HS-27A (cell line): ENCODE measurements around the gene OBSCN.
"Not testable (repeated sequence)": the region's sequence is repeated elsewhere in the genome, so short reads cannot be mapped to it uniquely, and the experiment has no call there.

Experiments
- DNase-seq: peaks from one replicate; pipeline ENCODE4 v3.0.0-alpha.2; 2012; ENCODE audit warnings: low read depth, missing footprints

The OBSCN gene

DNA sequence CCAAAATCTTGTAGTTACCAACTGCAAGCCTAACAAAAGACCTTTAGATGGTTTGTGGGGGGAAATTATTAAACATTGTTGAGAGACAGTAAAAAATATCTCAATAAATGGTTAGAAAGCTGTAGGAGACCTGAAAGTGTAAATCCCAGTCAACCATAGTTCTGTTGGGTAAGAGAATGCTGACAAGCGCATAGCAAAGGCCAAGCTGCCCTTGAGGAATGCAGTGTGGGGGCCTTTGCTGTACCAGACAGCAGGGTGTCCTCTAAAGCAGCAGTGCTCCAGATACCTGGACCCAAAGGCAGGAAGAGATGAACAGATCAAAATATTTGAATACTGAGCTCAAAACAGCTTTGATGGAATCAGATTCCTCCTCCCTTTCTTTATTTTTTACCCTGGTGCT lies 54.6 kb downstream of the OBSCN start:
- DNase-seq: no peak

DNA sequence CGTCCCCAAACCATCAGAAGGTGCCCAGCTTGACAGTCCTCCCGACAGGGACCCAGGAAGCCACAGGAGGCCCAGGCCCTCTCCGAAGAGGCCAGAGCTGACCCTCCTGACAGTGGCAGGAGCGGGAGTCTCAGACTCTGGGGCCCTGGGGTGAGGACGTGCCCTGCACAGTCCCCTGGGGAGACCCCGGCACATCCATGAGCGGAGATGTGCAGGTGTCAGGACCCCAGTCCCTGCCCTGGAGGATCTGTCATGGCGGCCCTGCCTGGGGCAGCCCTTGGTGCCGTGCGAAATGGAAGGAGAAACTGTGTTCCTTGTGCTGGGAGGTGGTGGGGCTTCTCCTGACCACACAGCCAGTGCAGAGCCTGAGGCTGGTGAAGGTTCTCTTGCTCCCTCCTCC lies 55.8 kb downstream of the OBSCN start:
- DNase-seq: no peak

GRCh38 chr1:228264090-228264829 lies 56.4 kb downstream of the OBSCN start:
- DNase-seq: no peak

- DNase-seq: no peak
Observed at GRCh38 chr1:228265167-228265566, 57.3 kb downstream of the OBSCN start.

DNA sequence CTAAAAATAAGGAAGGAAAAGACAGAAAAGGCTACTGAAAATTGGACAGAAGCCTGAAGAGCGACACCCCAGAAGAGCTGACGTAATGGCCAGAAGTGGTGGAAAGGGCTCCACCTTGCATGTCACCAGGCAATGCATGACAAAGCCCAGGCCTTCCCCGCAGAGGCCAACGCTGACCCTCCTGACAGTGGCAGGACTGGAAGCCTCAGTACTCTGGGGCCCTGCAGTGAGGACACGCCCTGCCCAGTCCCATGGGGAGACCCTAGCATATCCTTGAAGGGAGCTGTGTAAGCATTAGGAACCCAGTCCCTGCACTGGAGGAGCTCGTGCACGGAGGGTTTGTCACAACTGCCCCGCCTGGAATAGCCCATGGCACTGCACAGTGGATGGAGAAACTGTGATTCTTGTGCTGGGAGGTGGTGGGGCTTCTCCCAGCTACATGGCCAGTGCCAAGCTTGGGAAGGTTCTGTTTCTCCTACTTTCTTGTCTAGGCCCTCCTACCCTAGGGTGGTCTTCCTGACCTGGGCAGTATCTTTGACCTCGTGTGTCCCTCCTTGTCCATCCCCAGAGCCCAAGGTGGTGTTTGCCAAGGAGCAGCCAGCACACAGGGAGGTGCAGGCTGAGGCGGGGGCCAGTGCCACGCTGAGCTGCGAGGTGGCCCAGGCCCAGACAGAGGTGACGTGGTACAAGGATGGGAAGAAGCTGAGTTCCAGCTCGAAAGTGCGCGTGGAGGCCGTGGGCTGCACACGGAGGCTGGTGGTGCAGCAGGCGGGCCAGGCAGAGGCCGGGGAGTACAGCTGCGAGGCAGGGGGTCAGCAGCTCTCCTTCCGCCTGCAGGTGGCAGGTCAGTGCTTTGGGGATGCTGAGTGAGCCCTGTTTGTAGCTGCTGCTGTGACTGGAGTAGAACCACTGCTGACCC lies 60.4 kb downstream of the OBSCN start:
- no peak for DNase-seq

GRCh38 chr1:228268881-228269265 lies 61.0 kb downstream of the OBSCN start:
- DNase-seq: no peak

DNA sequence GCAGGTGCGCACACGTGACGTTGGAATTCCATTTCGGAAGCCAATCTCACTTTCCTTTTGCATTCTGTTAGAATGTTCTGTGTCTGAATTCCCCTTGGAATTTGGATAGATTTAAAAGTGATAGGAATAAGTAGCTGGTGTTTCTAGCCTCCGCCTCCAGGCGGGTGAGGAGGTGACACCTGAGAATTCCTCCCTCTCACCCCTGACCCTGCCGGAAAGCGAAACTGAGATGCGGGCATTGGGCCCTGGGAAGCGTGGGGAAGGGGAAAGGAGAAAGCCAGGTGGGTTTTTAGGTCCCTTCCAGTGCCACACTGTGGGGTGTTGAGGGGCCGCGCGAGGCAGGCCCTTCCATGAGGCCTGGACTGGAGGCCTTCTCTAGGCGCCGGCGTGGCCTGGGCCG lies 61.6 kb downstream of the OBSCN start:
- not testable (repeated sequence) for DNase-seq

GRCh38 chr1:228270032-228270431 lies 62.2 kb downstream of the OBSCN start:
- DNase-seq: no peak

GRCh38 chr1:228271701-228272251 lies 63.9 kb downstream of the OBSCN start:
- no peak for DNase-seq

GRCh38 chr1:228272331-228272791 lies 64.5 kb downstream of the OBSCN start:
- no peak for DNase-seq

- no peak for DNase-seq
Observed at GRCh38 chr1:228272831-228273571, 65.2 kb downstream of the OBSCN start.

DNA sequence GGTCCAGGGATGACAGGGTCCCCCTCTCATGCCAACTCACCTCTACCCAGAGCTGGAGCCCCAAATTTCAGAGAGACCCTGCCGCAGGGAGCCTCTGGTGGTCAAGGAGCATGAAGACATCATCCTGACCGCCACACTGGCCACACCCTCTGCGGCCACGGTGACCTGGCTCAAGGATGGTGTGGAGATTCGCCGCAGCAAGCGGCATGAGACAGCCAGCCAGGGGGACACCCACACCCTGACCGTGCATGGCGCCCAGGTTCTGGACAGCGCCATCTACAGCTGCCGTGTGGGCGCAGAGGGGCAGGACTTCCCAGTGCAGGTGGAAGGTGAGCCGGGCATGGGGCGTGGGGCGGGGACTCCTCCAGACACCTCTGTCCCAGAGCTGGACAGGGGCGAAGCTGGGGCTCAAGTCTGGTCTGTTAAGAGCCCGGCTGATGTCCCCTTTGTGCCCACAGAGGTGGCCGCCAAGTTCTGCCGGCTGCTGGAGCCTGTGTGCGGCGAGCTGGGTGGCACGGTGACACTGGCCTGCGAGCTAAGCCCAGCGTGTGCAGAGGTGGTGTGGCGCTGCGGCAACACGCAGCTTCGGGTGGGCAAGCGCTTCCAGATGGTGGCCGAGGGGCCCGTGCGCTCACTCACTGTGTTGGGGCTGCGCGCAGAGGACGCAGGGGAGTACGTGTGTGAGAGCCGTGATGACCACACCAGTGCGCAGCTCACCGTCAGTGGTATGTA lies 66.0 kb downstream of the OBSCN start:
- DNase-seq: no peak

GRCh38 chr1:228274452-228275178 lies 66.8 kb downstream of the OBSCN start:
- no peak for DNase-seq

DNA sequence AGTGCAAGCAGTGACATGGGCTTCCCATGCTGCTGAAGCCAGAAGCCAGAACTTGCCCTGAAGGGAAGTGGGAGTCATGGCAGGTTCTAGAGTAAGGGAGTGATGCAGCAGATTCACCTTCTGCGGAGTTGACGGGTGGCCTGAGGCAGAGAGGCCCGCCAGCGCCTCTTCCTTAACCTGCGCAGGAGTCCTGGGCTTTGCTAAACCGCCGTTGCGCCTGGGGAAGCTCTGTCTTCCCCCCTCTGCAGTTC lies 67.3 kb downstream of the OBSCN start:
- DNase-seq: no peak

DNA sequence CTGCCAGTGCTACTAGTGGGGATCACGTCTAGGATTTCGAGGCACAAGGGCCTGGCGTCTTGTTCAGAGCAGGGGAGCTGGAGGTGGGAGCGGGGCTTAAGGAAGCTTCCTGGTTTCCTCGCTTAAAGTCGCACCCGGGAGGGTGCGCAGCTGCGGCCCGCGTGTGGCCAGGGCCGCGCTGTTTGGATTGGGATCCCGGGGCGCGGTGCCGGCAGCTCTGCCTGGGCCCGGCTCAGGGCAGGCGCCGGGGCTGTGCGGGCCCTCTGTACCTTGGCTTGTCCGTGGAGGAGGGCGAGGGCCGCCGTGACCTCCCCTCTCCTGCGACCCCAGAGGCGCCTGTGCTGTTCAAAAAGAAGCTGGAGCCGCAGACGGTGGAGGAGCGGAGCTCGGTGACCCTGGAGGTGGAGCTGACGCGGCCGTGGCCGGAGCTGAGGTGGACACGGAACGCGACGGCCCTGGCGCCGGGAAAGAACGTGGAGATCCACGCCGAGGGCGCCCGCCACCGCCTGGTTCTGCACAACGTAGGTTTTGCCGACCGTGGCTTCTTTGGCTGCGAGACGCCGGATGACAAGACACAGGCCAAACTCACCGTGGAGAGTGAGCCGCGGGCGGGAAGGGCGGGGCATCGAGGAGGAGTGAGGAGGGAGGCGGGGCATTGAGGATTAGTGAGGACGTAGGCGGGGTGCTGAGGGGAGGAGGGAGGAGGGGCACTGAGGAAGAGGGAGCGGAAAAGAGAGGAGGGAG lies 67.8 kb downstream of the OBSCN start:
- DNase-seq: no peak

- DNase-seq: no peak
Observed at GRCh38 chr1:228276174-228276831, 68.5 kb downstream of the OBSCN start.

DNA sequence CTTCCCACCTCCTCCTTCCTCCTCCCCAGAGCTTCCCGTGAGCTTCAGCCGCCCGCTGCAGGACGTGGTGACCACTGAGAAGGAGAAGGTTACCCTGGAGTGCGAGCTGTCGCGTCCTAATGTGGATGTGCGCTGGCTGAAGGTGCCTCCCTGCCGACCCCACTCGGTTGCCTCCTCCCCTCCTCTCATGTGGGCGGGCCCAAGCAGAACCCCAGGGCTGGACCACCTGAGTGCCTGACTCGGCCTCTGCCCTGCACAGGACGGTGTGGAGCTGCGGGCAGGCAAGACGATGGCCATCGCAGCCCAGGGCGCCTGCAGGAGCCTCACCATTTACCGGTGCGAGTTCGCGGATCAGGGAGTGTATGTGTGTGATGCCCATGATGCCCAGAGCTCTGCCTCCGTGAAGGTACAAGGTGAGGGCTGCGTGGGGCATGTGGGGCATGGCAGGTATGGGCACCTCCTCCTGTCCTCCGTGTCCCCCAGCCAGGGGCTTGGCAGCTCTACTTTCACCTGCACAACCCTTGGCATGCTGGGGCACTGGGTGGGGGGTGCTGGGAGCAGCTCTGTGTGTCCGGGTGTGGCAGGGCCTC lies 69.2 kb downstream of the OBSCN start:
- no peak for DNase-seq

- no peak for DNase-seq
Observed at GRCh38 chr1:228277491-228278431, 69.9 kb downstream of the OBSCN start.
